H1 (cell line): Measurements from ENCODE around the gene ACTR6.

ENCODE experiments used
- BRCA1 ChIP-seq: IDR thresholded peaks from 2 replicates; pipeline ENCODE4 v1.6.1; 2012; ENCODE audit warnings: low read depth, low read length, improper control_type of control experiment
- CBX5 ChIP-seq: fragments of 300-800, 300-1000 bp; sonication (generic); IDR thresholded peaks from 2 replicates; pipeline ENCODE4 v1.7.1; 2016; ENCODE audit warnings: antibody characterized with exemption, low read length, low read depth
- CTCF ChIP-seq, 3 experiments: IDR thresholded peaks; 1 replicate in 2 of 3; 2 replicates in 1 of 3; pipeline versions ENCODE4 v1.5.1 to v1.6.1; 2011; ENCODE audit warnings: low read length in 3 of 3, mild to moderate bottlenecking in 3 of 3, inconsistent platforms in 2 of 3, low read depth in 1 of 3, moderate library complexity in 1 of 3; ENCODE audit not compliant: insufficient read depth in 1 of 3; ENCODE audit errors: control extremely low read depth in 1 of 3
- GABPA ChIP-seq: IDR thresholded peaks from 2 replicates; pipeline ENCODE4 v1.6.1; 2011; ENCODE audit warnings: mild to moderate bottlenecking, low read length, moderate library complexity, borderline replicate concordance; ENCODE audit not compliant: insufficient read depth
- HDAC6 ChIP-seq: IDR thresholded peaks from one replicate; pipeline ENCODE4 v1.7.1; 2012; ENCODE audit warnings: low read depth, mild to moderate bottlenecking, inconsistent platforms, low read length, moderate library complexity
- POLR2A ChIP-seq, 2 experiments: IDR thresholded peaks; 1 replicate in 1 of 2; 2 replicates in 1 of 2; pipeline ENCODE4 v1.6.1; 2011; ENCODE audit warnings: low read depth in 2 of 2, low read length in 2 of 2, mild to moderate bottlenecking in 2 of 2; ENCODE audit errors: control extremely low read depth in 1 of 2
- POLR2AphosphoS5 ChIP-seq: IDR thresholded peaks from 2 replicates; pipeline ENCODE4 v1.6.1; 2011; ENCODE audit warnings: low read depth, low read length
- RAD21 ChIP-seq, 2 experiments: IDR thresholded peaks in 1 of 2; conservative IDR thresholded peaks in 1 of 2; 2 replicates each; pipeline ENCODE4 v1.6.1; 2011; ENCODE audit warnings: low read depth in 2 of 2, low read length in 2 of 2, improper control_type of control experiment in 1 of 2, inconsistent platforms in 1 of 2, mild to moderate bottlenecking in 1 of 2, moderate library complexity in 1 of 2
- TAF1 ChIP-seq: IDR thresholded peaks from 2 replicates; pipeline ENCODE4 v1.6.1; 2011; ENCODE audit warnings: mild to moderate bottlenecking, low read depth, low read length
- TCF12 ChIP-seq: IDR thresholded peaks from 2 replicates; pipeline ENCODE4 v1.6.1; 2011; ENCODE audit warnings: low read depth, mild to moderate bottlenecking, low read length
- ZNF274 ChIP-seq: IDR thresholded peaks from 2 replicates; pipeline ENCODE4 v1.7.0; 2012; ENCODE audit warnings: low read length, borderline replicate concordance; ENCODE audit errors: extremely low read depth
- TF ChIP-seq, protein P1 (sequence below): fragments of 300-600 bp; sonication (generic); IDR thresholded peaks from 2 replicates; pipeline ENCODE4 v1.7.1; 2012; ENCODE audit warnings: low read length, moderate library complexity, mild to moderate bottlenecking, inconsistent platforms; ENCODE audit not compliant: insufficient replicate concordance
- TF ChIP-seq, protein P2 (sequence below): IDR thresholded peaks from 2 replicates; pipeline ENCODE4 v1.6.1; 2012; ENCODE audit warnings: inconsistent platforms

DNA sequence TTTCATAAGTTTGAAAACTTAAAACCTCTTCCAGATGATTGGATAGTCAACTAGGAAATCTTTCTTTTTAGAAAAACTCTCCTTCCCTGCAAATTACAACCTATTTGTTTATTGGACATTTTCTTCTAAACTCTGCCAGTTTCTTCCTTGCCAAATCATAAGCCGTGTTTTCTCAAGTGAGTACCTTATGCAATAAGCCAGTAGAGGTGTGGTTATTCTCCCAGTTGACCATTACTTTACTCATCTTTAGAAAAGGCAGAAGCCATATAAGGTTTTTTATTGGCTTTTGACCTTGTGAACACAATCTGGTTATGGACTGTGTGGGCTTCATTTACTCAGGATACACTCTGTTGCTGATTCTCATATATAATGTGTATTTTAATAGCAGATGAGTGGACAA lies 14.6 kb downstream of the ACTR6 start:
- no peak for TF ChIP-seq CTCF (IDR thresholded peaks at IDR 0.05; ENCODE audit: control extremely low read depth in 1 of 3, insufficient read depth in 1 of 3, low read depth in 1 of 3, low read length in 3 of 3)
- no peak for TF ChIP-seq CBX5
- no peak for TF ChIP-seq POLR2A (IDR thresholded peaks at IDR 0.05; ENCODE audit: control extremely low read depth in 1 of 2, low read depth in 2 of 2, low read length in 2 of 2)
- no peak for TF ChIP-seq POLR2AphosphoS5
- no peak for TF ChIP-seq TAF1
- no peak for TF ChIP-seq GABPA
- TF ChIP-seq HDAC6, result no peak
- no peak for TF ChIP-seq ZNF274
- TF ChIP-seq, protein P1, sequence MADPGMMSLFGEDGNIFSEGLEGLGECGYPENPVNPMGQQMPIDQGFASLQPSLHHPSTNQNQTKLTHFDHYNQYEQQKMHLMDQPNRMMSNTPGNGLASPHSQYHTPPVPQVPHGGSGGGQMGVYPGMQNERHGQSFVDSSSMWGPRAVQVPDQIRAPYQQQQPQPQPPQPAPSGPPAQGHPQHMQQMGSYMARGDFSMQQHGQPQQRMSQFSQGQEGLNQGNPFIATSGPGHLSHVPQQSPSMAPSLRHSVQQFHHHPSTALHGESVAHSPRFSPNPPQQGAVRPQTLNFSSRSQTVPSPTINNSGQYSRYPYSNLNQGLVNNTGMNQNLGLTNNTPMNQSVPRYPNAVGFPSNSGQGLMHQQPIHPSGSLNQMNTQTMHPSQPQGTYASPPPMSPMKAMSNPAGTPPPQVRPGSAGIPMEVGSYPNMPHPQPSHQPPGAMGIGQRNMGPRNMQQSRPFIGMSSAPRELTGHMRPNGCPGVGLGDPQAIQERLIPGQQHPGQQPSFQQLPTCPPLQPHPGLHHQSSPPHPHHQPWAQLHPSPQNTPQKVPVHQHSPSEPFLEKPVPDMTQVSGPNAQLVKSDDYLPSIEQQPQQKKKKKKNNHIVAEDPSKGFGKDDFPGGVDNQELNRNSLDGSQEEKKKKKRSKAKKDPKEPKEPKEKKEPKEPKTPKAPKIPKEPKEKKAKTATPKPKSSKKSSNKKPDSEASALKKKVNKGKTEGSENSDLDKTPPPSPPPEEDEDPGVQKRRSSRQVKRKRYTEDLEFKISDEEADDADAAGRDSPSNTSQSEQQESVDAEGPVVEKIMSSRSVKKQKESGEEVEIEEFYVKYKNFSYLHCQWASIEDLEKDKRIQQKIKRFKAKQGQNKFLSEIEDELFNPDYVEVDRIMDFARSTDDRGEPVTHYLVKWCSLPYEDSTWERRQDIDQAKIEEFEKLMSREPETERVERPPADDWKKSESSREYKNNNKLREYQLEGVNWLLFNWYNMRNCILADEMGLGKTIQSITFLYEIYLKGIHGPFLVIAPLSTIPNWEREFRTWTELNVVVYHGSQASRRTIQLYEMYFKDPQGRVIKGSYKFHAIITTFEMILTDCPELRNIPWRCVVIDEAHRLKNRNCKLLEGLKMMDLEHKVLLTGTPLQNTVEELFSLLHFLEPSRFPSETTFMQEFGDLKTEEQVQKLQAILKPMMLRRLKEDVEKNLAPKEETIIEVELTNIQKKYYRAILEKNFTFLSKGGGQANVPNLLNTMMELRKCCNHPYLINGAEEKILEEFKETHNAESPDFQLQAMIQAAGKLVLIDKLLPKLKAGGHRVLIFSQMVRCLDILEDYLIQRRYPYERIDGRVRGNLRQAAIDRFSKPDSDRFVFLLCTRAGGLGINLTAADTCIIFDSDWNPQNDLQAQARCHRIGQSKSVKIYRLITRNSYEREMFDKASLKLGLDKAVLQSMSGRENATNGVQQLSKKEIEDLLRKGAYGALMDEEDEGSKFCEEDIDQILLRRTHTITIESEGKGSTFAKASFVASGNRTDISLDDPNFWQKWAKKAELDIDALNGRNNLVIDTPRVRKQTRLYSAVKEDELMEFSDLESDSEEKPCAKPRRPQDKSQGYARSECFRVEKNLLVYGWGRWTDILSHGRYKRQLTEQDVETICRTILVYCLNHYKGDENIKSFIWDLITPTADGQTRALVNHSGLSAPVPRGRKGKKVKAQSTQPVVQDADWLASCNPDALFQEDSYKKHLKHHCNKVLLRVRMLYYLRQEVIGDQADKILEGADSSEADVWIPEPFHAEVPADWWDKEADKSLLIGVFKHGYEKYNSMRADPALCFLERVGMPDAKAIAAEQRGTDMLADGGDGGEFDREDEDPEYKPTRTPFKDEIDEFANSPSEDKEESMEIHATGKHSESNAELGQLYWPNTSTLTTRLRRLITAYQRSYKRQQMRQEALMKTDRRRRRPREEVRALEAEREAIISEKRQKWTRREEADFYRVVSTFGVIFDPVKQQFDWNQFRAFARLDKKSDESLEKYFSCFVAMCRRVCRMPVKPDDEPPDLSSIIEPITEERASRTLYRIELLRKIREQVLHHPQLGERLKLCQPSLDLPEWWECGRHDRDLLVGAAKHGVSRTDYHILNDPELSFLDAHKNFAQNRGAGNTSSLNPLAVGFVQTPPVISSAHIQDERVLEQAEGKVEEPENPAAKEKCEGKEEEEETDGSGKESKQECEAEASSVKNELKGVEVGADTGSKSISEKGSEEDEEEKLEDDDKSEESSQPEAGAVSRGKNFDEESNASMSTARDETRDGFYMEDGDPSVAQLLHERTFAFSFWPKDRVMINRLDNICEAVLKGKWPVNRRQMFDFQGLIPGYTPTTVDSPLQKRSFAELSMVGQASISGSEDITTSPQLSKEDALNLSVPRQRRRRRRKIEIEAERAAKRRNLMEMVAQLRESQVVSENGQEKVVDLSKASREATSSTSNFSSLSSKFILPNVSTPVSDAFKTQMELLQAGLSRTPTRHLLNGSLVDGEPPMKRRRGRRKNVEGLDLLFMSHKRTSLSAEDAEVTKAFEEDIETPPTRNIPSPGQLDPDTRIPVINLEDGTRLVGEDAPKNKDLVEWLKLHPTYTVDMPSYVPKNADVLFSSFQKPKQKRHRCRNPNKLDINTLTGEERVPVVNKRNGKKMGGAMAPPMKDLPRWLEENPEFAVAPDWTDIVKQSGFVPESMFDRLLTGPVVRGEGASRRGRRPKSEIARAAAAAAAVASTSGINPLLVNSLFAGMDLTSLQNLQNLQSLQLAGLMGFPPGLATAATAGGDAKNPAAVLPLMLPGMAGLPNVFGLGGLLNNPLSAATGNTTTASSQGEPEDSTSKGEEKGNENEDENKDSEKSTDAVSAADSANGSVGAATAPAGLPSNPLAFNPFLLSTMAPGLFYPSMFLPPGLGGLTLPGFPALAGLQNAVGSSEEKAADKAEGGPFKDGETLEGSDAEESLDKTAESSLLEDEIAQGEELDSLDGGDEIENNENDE, result no peak
- TF ChIP-seq, protein P2, sequence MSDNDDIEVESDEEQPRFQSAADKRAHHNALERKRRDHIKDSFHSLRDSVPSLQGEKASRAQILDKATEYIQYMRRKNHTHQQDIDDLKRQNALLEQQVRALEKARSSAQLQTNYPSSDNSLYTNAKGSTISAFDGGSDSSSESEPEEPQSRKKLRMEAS, result no peak
- TF ChIP-seq TCF12, result no peak
- TF ChIP-seq BRCA1, result no peak
- TF ChIP-seq RAD21 (IDR thresholded peaks at IDR 0.05 in 1 of 2, conservative IDR thresholded peaks at IDR 0.05 in 1 of 2; ENCODE audit: low read depth in 2 of 2, low read length in 2 of 2), result no peak
